H1 (cell line): ENCODE measurements around the gene PLXDC2. TPM values are rescaled to one million over a fixed set of nuclear protein-coding genes. Genes with fewer than 3 reads are reported as not detected.

Experiments used
- CBX5 ChIP-seq: fragments of 300-800, 300-1000 bp; sonication (generic); IDR thresholded peaks from 2 replicates; pipeline ENCODE4 v1.7.1; 2016; ENCODE audit warnings: antibody characterized with exemption, low read length, low read depth
- EZH2 ChIP-seq: fragments of 200-600 bp; sonication (generic); IDR thresholded peaks from 2 replicates; pipeline ENCODE4 v1.7.1; 2012; ENCODE audit warnings: low read depth, mild to moderate bottlenecking, moderate library complexity, low read length, inconsistent platforms; ENCODE audit not compliant: severe bottlenecking
- KDM1A ChIP-seq: fragments of 200-600, 300-600 bp; sonication (generic); IDR thresholded peaks from 2 replicates; pipeline ENCODE4 v1.7.1; 2016; ENCODE audit warnings: mild to moderate bottlenecking, low read length, borderline replicate concordance
- KDM4A ChIP-seq: IDR thresholded peaks from one replicate; pipeline ENCODE4 v1.7.1; 2012; ENCODE audit warnings: low read depth, mild to moderate bottlenecking, moderate library complexity, low read length, inconsistent platforms; ENCODE audit not compliant: severe bottlenecking
- SP2 ChIP-seq: IDR thresholded peaks from 2 replicates; pipeline ENCODE4 v1.6.1; 2012; ENCODE audit warnings: mild to moderate bottlenecking, low read length, inconsistent platforms
- TAF1 ChIP-seq: IDR thresholded peaks from 2 replicates; pipeline ENCODE4 v1.6.1; 2011; ENCODE audit warnings: mild to moderate bottlenecking, low read depth, low read length
- polyA plus RNA-seq, 7 experiments: library from polyadenylated mRNA; depleted of rRNA in 3 of 7; stranded (reverse) in 5 of 7; unstranded in 2 of 7; fragments of >200 nt in 5 of 7; fragments of 200-250 nt in 2 of 7; gene quantifications; 1 replicate in 5 of 7; 2 replicates in 1 of 7; 4 replicates in 1 of 7; pipeline versions ENCODE4 v1.2.1 to v1.2.3, GENCODE V29; 2011 to 2013; ENCODE audit warnings: missing spikeins in 2 of 7, mixed read lengths in 2 of 7
- total RNA-seq: library from RNA; stranded (reverse); fragmentation: NEBNext Ultra II Directional; extraction: Animal tissue kit (Norgen Biotek cat#: 25700); gene quantifications from 2 replicates; pipeline ENCODE4 v1.2.1, GENCODE V29; 2021

Gene PLXDC2
- total and polyA plus RNA-seq, 2 of the 8 experiments (the other 6 are each of a cell fraction or from before 2014, with no cell fraction given), result 23.0 to 40.5 TPM

GRCh38 chr10:19874190-19874589, 58.0 kb downstream of the PLXDC2 start (continued):
- no peak for TF ChIP-seq KDM4A
- no peak for TF ChIP-seq CBX5
- no peak for TF ChIP-seq EZH2
- no peak for TF ChIP-seq TAF1
- TF ChIP-seq KDM1A, result no peak
- TF ChIP-seq SP2, result no peak
